SHP77 (cell line): Measurements from ENCODE around the gene MPPED1.

Experiments used
- DNase-seq, 2 experiments: peaks; one replicate each; lab custom pipeline; 2025; lab: John Stamatoyannopoulos, UW

MPPED1 gene

DNA sequence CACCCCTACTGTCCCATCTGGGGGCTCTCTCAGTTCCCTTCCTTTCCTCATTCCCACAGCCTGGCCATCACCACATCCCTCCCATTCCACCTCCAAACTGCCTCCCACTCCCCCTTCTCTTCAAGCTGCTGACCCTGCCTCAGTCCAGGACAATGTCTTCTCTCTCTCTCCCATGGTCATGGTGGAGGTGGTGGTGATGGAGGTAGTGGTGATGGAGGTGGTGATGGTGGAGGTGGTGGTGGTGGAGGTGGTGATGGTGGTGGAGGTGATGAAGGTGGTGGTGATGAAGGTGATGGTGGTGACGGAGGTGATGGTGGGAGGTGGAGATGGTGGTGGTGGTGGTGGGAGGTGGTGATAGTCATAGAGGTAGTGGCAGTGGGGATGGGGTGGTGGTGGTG lies 87.0 kb downstream of the MPPED1 start:
- DNase-seq, result no peak

GRCh38 chr22:43500792-43501785 lies 89.3 kb downstream of the MPPED1 start:
- DNase-seq, result no peak

GRCh38 chr22:43501878-43502277 lies 90.1 kb downstream of the MPPED1 start:
- no peak for DNase-seq

- no peak for DNase-seq
These were observed 90.6 kb downstream of the MPPED1 start for GRCh38 chr22:43502306-43502874.

GRCh38 chr22:43504068-43504467 lies 92.3 kb downstream of the MPPED1 start:
- DNase-seq, result no peak

DNA sequence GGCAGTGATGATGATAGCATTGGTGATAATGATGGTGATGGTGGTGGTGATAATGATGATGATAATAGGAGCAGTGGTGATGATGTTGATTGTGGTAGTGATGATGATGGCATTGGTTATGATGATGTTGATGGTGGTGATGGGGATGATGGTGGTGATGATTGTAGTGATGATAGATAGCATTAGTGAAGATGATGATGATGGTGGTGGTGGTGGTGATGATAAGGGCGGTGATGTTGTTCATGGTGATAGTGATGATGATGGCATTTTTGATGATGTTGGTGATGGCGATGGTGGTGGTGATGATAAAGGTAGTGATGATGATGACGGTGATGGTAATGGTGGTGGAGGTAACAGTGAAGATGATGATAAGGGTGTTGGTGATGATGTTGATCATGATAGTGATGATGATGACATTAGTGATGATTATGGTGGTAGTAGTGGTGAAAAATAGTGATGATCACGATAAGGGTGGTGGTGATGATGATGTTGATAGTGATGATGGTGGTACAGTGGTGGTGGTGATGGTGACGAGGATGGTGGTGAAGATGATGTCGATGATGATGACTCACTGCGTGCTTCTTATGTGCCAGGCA lies 93.0 kb downstream of the MPPED1 start:
- no peak for DNase-seq

GRCh38 chr22:43505423-43505822 lies 93.6 kb downstream of the MPPED1 start:
- no peak for DNase-seq

GRCh38 chr22:43505896-43506295 lies 94.1 kb downstream of the MPPED1 start:
- DNase-seq, result no peak

GRCh38 chr22:43506487-43506886 lies 94.7 kb downstream of the MPPED1 start:
- no peak for DNase-seq

- no peak for DNase-seq
These were observed 95.4 kb downstream of the MPPED1 start for GRCh38 chr22:43507235-43507634.

DNA sequence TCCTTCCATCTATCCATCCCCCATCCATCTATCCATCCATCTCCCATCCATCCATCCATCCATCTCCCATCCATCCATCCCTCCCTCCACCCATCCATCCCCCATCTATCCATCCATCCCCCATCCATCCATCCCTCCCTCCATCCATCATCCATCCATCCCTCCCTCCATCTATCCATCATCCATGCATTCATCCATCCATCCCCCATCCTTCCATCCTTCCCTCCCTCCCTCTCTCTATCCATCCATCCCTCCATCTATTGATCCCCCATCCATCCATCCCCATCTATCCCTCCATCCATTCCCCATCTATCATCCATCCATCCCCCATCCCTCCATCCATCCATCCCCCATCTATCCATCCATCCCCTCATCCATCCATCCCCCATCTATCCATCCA lies 96.7 kb downstream of the MPPED1 start:
- no peak for DNase-seq

DNA sequence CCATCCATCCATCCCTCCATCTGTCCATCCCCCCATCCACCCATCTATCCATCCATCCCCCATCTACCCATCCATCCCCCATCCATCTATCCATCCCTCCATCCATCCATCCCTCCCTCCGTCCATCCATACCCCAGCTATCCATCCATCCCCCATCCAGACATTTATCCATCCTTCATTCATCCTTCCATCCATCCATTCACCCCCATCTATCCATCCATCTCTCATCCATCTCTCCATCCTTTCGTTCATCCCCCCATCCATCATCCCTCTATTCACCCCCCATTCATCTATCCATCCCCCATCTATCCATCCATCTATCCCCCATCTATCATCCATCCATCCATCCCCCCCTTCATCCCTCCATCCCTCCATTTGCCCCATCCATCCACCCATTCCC lies 97.5 kb downstream of the MPPED1 start:
- DNase-seq, result no peak

- DNase-seq, result peak in 1 of 2 experiments; percentile 3
These were observed 98.7 kb downstream of the MPPED1 start for GRCh38 chr22:43510281-43511070.

DNA sequence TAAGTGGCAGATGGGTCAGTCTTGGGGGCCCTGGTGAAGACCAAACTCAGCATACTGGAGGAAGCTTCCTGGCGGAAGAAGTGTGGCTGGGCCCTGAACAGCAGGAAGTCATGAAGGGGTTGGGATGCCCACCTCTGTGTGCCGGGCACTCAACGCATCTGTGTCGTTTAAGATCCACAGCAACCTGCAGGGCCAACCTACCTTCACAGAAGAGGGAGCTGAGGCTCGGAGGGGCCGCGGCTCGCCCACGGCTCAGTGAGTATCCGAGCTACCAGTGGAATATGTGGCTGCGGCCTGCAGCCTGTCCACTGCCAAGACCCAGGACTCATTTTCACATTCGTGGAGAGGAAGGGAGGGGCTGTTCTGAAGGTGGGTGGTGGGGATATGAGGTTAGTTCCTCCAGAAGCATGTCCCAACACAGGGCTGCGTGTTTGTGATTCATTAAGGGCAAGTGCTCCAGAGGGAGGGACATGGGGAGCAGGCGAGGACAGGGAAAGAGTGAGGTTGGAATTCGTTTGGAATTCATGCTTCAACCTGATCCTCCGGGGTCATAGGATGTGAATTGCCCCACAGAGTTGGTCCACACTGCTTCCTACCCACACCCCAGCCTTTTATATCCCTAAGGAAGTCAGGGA lies 99.6 kb downstream of the MPPED1 start:
- no peak for DNase-seq

GRCh38 chr22:43512279-43512678 lies 100.5 kb downstream of the MPPED1 start:
- DNase-seq, result no peak

GRCh38 chr22:43514476-43515157 lies 102.8 kb downstream of the MPPED1 start:
- no peak for DNase-seq

DNA sequence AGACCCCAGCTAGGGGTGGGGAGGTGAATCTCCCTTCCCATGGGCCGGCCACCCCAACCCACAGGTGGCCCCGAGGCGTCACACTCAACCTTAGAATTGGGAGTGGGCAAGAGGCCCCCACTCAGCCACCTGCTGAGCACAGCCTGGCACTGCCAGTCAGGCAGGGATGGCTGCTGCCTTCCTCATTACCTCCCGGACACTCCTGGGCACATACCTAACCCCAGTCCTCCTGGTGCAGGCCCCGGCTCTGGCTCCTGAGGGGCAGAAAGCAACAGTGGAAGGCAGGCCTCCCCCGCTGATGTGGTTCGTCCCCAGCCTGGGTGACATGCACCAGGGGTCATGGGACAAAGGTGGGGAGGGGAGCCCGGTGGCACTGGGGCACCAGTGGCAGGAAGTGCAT lies 103.6 kb downstream of the MPPED1 start:
- no peak for DNase-seq

GRCh38 chr22:43515902-43516301 lies 104.1 kb downstream of the MPPED1 start:
- no peak for DNase-seq

GRCh38 chr22:43516386-43516785 lies 104.6 kb downstream of the MPPED1 start:
- no peak for DNase-seq

DNA sequence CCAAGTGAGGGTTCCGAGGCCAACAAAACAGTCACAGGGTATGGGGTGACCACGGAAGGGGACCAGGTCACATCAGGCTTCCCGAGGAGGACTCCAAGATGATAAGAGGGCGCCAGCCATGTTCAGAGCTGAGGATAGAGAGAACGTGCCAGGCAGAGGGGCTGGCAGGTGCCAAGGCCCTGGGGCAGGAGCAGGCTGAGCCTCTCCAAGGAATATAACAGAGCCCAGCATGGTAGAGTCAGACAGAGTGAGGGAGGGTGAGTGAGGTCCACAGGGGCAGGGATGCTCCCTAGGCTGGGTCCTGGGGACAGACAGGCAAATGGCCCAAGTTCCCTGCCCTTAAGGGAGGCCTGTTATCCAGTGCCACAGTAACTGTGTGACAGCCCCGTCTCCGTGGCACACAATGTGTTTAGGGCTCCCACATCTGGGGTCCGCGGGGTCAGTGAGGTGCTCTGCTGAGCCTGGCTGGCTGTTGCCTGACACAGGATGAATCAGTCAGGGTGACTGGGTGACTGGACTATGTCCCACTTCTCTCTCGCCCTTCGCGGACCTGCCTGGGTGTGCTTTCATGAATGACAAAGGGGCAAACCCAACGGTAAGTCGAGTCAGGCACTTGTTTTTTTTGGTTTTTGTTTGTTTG lies 105.3 kb downstream of the MPPED1 start:
- DNase-seq, result no peak

- DNase-seq, result no peak
These were observed 108.8 kb downstream of the MPPED1 start for GRCh38 chr22:43520632-43521039.
